PFSK-1 (cell line): ENCODE measurements around the gene KDM5D.

Experiments used
- FOXP2 ChIP-seq: optimal IDR thresholded peaks from 2 replicates; pipeline ENCODE3; 2011; ENCODE audit warnings: borderline replicate concordance, control low read depth, inconsistent platforms; ENCODE audit not compliant: insufficient read depth; ENCODE audit errors: extremely low read length, extremely low read depth
- POLR2AphosphoS5 ChIP-seq: IDR thresholded peaks from 2 replicates; pipeline ENCODE4 v1.6.1; 2012; ENCODE audit warnings: low read depth, mild to moderate bottlenecking, control low read depth, low read length, moderate library complexity
- REST ChIP-seq, 2 experiments: IDR thresholded peaks; 2 replicates each; pipeline versions ENCODE4 v1.6.1 to v1.8.0; 2011 to 2012; ENCODE audit warnings: low read depth in 2 of 2, low read length in 2 of 2, control low read depth in 1 of 2, inconsistent platforms in 1 of 2, mild to moderate bottlenecking in 1 of 2, moderate library complexity in 1 of 2; ENCODE audit not compliant: insufficient read depth in 1 of 2
- SIN3A ChIP-seq: IDR thresholded peaks from 2 replicates; pipeline ENCODE4 v1.6.1; 2012; ENCODE audit warnings: mild to moderate bottlenecking, low read length, moderate library complexity, borderline replicate concordance; ENCODE audit not compliant: insufficient read depth
- TAF1 ChIP-seq: IDR thresholded peaks from 2 replicates; pipeline ENCODE4 v1.6.1; 2012; ENCODE audit warnings: low read length, control low read depth, borderline replicate concordance; ENCODE audit not compliant: insufficient read depth

GRCh38 chrY:19743331-19743730, 1.2 kb downstream of the KDM5D start:
- TF ChIP-seq POLR2AphosphoS5 (no peak), SIN3A (no peak), REST (IDR thresholded peaks at IDR 0.05; ENCODE audit: insufficient read depth in 1 of 2, low read depth in 2 of 2, low read length in 2 of 2) (no peak), TAF1 (no peak), FOXP2 (no peak)
